GM21515 (cell line): ENCODE data around the gene ACADVL.
A peak's percentile ranks its signal among the peaks of the same experiment; 100 is the strongest.
"Not testable (repeated sequence)": the region's sequence is repeated elsewhere in the genome, so short reads cannot be mapped to it uniquely, and the experiment has no call there.

Experiments
- ATAC-seq: cut with Tn5 transposase; IDR thresholded peaks from one replicate; pipeline ENCODE4 v1.9.1; 2021; ENCODE audit not compliant: unreplicated experiment

The ACADVL gene

DNA sequence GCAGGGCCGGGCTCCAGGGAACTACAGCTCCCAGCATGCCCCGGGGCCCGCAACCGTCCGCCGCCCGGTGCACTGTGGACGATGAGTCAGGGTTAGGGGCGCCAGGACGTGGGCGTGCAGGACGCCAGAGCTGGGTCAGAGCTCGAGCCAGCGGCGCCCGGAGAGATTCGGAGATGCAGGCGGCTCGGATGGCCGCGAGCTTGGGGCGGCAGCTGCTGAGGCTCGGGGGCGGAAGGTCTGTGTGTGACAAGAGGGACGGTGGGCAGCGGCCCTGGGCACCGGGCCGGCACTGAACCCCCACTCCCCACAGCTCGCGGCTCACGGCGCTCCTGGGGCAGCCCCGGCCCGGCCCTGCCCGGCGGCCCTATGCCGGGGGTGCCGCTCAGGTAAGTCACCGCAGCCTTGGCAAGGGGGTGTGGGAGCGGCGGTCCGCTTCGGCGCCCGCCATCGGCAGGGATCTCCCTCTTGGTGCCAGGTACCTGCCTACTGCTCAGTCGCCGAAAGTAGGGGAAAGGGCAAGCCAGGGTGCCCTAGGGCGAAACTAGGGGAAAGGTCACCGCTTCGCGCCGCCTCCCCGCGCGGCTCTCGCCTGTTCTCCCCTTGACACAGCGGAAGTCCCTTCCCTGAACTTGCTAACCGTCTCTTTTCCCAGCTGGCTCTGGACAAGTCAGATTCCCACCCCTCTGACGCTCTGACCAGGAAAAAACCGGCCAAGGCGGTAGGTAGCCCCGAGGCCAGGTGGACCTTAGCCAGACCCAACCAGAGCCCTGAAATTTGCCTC lies at the start of gene ACADVL, which contains the start of gene DLG4:
Gene ACADVL (plus strand): TSS at position 127 of the 781 bp plus-strand sequence. CDS start 47 bp downstream, at position 174.
Gene DLG4 (minus strand): TSS at position 25 of the 781 bp plus-strand sequence.
- peak; percentile 49 for ATAC-seq

GRCh38 chr17:7172522-7173191 lies 47.1 kb upstream of the ACADVL start:
- not testable (repeated sequence) for ATAC-seq

- no peak for ATAC-seq
Observed at GRCh38 chr17:7173687-7174602, 45.8 kb upstream of the ACADVL start.

GRCh38 chr17:7174603-7175326 lies 45.0 kb upstream of the ACADVL start:
- no peak for ATAC-seq

GRCh38 chr17:7175330-7175733 lies 44.4 kb upstream of the ACADVL start:
- ATAC-seq: no peak

DNA sequence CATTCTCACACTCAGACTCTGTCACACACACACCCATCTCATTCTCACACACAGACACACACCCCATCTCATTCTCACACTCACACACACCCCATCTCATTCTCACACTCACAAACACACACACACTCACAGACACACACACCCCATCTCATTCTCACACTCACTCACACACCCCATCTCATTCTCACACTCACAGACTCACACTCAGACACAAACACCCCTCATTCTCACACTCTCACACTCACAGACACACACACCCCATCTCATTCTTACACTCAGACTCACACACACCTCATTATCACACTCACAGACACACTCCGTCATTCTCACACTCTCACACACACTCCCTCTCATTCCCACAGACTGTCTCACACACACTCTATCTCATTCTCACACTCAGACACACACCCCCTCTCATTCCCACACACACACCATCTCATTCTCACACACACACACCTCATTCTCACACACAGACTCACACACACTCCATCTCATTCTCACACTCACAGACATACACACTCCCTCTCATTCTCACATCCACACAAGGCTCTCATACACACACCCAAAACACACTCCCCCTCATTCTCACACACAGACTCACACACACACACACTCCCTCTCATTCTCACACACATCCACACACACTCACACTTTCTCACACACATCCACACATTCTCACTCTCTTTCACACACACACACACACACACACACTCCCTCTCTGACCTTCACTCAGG lies 43.5 kb upstream of the ACADVL start:
- no peak for ATAC-seq

DNA sequence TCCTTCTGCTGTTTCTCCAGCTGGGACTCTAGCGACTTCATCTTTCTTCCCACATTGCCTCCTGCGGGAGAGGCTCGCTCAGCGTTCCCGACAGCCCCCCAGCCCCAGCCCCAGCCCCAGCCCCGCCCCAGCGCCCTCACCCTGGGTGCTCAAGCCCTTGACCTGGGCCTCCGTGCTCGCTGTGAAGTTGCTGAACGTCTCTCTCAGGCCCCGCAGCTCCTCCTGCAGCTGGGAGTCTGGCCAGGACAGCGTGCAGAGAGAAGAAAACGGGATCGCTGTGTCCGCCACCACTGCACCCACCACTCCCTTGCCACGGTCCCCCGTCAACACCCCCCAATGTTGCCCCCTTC lies 42.9 kb upstream of the ACADVL start:
- no peak for ATAC-seq

GRCh38 chr17:7177191-7177953 lies 42.4 kb upstream of the ACADVL start:
- no peak for ATAC-seq

DNA sequence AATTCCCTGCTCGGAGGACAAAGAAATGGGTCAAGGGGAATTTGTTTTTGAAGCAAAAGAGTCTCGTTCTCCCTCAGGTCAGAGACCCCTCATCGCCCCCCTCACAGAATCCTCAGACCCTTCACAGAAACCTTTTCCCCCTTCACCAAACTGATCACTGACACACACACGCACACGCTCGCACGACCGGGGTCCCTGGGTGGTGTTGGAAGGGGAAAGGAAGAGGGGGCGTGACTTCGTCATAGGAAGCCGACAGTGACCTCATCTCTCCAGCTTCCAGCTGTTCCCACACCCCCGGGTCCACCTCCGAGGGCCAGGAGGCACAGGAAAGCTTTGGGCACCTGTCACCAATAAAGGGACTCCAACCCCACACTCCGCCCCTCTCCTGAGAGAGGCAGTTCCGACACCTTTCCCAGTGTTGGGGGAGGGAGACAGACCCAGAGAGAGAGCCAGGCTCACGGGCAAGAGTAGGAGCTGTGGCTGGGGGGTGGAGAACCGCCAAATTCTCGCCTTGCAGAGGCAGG lies 41.7 kb upstream of the ACADVL start:
- no peak for ATAC-seq

DNA sequence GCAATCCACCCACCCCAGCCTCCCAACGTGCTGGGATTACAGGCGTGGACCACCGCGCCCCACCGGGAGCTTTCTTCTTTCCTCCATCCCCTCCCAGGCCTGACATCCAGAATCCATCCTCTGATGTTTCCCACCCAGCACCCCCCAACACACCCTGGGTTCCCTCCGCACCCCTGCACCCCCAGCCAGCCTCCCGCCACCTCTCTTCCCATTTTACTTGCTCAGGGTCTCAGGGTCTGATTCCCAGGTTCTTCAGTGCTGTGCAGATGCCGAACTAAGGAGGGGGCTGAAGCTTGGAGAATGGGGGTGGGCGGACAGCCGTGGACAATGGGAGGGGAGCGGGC lies 40.8 kb upstream of the ACADVL start:
- no peak for ATAC-seq

DNA sequence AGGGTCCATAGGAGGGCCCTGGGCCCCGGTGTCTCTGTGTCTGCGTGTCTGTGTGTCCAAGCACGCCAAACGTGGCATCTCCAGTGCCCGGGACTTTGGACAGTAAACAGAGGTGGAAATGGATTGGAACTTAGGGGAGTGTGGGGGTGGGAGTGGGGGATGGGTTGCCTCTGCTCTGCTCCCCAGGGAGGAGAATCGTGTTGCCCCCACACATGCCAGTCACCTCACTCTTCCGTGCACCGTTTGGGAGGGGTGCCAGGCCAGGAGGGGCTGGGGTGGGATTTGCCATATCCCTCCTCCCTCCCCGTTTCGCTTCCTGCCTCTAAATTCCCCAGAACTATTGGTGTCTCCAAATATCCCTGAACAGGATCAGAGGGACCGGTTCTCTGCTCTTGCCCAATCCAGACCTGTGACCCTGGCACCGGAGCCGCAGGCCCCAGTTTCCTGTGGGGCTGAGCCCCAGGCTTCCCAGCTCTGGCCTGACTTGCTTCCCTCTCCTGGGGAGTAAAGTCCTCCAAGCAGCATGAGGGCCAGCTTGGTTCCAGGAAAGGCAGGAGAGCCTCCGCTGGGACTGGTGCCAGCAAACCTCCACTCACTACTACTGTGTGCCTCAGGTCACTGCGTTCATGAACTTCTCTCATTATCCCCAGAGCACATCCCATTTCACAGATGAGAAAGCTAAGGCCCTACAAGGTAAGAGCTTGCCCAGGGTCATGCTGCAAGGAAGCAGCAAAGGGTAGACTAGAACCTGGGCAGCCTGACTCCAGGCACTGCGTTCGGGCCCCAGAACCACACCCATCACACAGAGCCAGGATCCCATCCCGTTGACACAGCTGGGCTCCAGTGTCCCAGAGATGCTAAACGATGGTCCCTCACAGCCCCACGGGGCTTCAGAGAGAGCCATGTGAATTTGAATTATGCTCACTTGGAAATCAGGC lies 40.2 kb upstream of the ACADVL start, which contains the start of gene ASGR1:
Gene ASGR1 (minus strand): TSS at position 54 of the 938 bp plus-strand sequence. CDS start 807 bp downstream, outside the sequence.
- no peak for ATAC-seq

DNA sequence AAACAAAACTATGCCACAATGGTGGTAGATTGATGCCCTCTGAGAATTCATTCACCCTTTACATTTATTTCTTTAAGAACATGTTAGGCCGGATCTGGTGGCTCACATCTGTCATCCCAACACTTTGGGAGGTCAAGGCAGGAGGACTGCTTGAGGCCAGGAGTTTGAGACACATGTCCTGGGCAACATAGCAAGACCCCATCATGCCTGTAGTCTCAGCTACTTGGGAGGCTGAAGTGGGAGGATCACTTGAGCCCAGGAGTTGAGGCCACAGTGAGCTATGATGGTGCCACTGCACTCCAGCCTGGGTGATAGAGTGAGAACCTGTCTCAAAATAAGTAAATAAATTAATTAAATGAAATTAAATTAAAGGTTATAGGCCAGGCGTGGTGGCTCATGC lies 37.6 kb upstream of the ACADVL start:
- ATAC-seq: not testable (repeated sequence)

DNA sequence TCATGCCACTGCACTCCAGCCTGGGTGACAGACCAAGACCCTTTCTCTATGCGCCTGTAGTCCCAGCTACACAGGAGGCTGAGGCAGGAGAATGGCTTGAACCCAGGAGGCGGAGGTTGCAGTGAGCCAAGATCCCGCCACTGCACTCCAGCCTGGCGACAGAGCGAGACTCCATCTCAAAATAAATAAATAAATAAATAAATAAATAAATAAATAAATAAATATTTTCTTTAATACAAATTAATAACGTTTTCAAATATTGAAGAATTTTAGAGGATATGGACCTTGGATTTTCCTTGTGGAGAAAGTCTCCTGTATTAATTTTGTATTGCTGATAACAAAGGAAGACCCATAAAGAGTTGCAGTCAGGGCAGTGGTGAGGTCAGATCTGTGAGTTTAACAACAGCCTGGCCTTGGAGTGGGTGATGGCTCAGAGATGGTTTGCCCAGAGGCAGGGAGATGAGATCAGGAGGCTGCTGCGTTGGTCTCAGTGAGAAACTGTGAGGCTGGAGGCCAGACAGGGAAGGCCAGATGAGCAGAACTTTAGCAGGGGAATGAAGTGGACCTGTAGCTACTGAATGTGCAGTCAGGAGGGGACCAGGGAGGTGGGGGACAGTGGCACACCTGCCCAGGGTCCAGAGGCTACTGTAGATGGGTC lies 36.2 kb upstream of the ACADVL start:
- no peak for ATAC-seq

DNA sequence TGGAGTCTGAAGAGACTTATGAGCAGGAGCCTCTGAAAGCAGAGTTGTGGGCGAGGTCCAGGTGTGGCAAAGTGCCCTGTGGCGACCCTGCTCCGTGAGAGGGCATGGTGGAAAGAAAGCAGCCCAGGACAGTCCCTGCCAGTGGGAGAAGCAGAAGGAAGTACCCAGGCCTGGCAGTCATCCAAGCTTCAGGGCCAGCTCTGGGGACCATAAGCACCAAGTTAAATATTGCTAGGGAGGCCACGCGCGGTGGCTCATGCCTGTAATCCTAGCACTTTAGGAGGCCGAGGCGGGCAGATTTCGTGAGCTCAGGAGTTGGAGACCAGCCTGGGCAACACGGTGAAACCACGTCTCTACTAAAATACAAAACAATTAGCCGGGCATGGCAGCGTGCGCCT lies 35.6 kb upstream of the ACADVL start:
- ATAC-seq: no peak

DNA sequence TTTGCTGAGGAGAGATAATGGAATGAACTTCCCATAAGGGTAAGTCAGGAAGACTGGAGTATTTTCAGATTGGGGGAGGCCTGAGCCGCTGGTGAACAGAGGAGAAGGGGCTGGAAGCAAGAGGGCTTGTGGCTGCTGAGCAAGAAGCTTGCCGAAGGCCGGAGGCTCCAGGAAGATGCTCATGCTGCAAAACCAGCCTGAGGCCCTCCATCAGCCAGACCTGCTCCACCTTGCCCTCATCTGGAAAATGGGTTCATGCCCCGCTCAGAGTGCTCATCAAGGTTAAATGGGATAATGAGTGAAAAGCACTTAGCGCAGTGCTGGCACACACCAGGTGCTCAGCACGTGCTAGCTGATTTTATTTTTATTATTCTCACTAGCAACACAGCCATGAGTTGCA lies 35.1 kb upstream of the ACADVL start:
- no peak for ATAC-seq

GRCh38 chr17:7186241-7186640 lies 33.5 kb upstream of the ACADVL start:
- no peak for ATAC-seq

DNA sequence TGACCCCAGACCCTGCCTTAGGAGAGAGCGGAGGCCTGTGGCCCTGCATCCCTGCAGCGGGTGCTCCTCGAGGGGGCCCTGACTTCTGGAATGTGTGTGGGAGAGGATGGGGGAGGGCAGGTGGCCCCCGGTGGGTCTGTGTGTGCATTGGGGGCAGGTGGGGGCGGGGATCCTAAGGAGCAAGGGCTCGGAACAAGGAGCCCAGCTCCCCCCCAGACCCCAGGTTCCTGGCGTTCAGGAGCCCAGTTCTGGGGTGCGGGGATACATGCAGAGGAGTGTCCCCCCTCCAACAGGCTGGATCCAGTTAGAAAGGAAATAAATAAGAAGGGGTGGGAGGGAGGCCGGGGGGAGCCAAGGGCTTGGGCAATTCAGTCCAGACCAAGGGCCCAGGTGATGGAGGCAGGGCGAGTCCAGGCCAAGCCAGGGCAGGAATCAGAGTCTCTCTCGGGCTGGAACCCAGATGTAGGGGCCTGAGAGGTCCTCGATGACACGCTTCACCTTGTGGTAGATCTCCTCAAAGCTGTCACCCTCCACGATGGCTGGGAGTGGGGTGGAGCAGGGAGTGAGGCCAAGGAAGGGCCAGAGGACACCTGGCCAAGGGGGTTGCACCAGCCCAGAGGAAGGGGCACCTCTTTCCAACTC lies 29.3 kb upstream of the ACADVL start:
- ATAC-seq: no peak
